Measurements from ENCODE around the gene FGFR1OP2.
"Not testable (repeated sequence)": the region's sequence is repeated elsewhere in the genome, so short reads cannot be mapped to it uniquely, and the experiment has no call there.

FGFR1OP2 gene

DNA sequence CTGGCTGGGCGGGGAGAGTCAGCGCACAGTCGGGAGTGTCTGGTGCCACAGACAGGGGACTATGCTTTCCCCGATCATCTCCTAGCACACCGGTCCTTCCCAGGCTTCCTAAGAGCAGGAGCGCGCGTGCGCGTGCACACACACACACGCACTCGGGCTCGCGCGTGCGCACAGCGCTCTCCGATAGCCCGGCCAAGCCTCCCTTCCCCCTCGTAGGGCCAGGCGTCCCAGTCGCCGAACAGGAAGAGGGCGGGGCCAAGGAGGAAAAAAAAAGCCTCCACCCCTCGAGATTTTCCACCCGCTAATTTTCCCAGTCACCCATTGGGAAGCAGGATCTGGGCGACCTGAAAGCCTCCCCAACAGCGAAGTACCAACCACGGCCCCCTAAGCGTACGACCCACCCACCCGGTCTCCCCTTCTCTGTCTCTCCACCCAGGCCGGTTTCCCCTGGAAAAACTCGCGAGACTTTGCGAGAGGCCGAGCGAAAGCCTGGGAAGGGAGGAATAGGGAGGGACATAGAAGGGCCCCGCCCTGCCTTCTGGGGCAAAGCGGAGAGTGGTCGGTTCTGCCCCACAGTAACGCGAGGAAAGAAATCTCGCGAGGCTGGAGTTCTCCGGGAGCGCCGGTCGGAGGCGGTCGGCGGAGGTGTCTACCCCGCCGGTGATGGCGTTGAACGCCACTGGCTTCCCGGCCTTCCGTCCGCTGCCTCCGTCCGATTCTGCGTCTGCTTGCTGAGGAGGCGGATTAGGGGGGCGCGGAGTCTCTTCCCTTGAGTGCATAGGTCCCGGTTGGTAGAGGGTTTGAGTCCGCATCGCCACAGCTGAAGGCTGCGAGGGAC, at the start of gene FGFR1OP2, which contains the start of gene INTS13:
TSS of gene FGFR1OP2 (plus strand) at position 608 of the 838 bp plus-strand sequence. CDS start 15,689 bp downstream, outside the sequence.
TSS of gene INTS13 (minus strand) at position 119 of the 838 bp plus-strand sequence. CDS start 1,178 bp downstream, outside the sequence.
- DNase-seq, result peak; percentile 96

DNA sequence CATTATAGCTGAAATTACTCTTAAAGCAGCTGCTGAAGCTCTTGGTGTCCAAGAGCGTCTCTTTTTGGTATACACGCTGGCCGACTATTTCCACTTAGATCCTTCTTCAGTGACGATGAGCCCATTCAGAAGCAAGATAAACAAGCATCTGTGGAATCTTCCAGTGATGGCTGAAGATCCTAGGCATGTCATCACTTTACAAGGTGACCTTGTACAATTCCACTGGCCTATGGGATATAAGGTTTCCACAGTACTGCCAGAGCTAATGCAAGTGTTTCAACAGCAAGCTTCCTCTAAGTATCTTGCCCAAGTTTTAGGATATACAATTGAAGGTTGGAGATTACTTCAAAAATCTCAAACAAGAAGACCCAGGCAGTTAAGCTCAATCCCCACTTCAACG, 47.5 kb upstream of the FGFR1OP2 start:
- DNase-seq, result no peak

DNA sequence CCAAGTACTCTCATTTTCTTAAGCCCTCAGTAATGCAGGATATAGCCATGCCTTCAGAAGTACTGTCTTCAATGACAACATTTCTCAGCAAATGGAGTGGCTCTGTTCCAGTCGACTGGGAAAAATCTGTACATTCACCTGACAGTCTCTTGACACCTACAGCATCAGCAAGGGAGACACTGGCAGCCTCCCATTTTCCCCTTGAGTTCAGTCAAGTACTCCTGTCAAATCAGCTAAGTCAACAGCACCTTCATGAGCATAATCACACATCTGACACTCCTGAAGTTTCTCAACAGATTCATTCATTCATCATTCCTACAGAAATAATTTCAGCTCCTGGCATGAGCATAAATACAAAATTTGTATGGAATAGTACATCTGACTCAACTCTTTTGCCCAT, 46.6 kb upstream of the FGFR1OP2 start:
- no peak for DNase-seq

DNA sequence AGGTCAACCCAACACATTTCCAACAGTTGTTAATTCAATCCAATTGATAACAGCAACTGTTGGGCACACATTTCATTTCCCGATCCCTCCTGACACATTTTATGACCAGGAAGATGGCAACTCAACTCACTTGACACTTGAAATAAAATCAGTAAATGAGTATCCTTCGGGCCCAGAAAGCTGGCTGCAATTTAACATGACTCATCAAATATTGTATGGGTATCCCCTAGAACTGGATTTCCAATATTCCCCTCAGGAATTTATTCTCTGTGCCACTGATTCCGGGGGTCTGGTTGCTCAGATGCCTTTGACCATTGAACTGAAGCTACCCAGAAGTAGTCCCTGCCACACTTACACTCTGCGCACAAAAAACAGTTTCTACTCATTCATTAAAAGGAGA, 42.6 kb upstream of the FGFR1OP2 start:
- DNase-seq, result no peak

DNA sequence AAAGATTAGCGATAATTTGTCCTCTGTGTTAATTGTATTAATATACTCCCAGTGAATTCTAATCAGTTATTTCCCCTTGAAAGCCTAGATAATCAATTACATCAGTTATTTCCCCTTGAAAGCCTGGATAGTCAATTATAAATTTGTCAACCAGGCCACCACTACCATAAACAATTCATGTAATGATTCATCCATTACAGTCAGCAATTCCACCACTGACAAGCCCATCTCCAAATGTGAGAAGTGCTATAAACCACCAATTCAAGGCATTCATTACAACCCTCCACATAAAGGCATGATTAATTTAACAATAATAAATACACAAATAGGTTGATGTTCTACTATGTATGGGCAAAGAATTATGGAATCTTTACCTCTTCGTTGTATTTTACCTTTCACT, 41.4 kb upstream of the FGFR1OP2 start:
- DNase-seq, result no peak

DNA sequence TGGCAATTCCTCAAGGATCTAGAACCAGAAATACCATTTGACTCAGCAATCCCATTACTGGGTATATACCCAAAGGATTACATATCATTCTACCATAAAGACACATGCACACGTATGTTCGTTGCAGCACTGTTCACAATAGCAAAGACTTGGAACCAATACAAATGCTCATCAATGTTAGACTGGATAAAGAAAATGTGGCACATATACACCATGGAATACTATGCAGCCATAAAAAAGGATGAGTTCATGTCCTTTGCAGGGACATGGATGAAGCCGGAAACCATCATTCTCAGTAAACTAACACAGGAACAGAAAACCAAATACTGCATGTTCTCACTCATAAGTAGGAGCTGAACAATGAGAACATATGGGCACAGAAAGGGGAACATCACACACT, 34.9 kb upstream of the FGFR1OP2 start:
- not testable (repeated sequence) for DNase-seq

DNA sequence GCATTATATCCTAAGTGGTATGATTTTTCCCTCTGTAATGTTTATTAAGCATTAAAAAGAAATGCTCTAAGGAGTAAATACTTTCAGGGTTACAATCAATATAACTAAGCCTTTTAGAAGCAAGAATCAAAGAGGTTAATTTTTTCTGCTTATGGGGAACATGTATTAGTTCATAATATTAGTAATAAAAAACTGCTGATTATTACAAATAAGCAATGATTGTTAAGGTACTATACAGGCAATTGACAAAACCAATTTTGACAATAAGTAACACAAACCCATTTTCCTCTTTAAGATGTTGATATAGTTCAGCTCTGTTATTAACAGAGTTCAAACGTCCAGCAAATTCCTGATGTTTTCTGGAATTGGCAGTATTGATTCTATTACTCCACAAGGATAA, 32.2 kb upstream of the FGFR1OP2 start:
- DNase-seq, result no peak

DNA sequence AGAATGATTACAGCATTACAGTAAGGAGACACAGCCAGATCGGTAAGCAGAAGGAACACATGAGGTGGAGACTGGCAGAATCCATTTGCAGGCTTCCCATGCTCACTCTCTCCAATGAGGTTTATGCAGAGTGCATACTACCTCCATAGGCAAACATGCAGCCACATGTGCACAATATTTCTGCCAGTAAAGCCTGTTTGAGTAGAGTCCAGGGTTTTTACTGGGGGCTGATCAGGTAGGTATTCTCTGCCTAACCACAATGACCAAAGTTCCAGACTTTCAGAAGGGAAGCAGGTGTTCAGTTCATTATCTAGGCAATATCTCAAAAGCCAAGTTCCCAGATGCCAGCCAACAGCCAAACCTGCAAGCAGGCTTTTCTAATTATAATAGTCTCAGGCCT, 31.6 kb upstream of the FGFR1OP2 start:
- no peak for DNase-seq

DNA sequence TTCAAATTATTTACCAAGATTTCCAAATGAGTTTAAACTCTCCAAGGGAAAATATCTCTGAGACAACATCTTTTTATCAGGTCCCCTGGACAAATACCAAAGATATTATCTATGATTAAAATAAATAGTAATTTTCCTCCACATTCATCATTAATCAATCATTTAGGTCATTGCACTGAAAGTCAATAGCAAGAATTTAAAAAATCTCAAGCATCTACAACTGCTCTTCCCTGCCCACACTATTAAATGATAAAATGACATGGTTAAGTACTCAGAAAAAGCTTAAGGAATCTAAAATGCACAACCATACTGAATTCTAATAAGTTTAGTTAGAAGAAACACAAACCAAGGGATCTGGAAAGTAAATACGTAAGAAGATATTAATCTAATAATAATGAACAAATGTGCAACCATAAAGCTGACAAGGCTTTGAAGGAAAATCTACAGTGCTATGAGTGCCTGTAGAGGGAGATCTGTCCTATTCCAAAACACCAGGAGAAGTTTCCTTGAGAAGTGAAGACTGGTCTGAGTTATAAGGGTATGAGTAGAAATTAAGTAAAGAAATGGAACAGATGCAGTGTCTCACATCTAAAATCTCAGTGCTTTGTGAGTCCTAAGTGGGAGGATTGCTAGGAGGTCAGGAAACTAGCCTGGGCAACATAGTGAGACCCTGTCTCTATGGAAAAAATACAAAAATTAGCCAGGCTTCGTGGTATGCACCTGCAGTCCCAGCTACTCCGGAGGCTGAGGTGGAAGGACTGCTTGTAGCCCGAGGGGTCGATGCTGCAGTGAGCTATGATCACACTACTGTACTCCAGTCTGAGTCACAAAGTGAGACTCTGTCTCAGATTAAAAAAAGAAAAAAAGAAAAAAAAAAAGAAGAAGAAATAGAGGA, 19.7 kb upstream of the FGFR1OP2 start:
- no peak for DNase-seq

DNA sequence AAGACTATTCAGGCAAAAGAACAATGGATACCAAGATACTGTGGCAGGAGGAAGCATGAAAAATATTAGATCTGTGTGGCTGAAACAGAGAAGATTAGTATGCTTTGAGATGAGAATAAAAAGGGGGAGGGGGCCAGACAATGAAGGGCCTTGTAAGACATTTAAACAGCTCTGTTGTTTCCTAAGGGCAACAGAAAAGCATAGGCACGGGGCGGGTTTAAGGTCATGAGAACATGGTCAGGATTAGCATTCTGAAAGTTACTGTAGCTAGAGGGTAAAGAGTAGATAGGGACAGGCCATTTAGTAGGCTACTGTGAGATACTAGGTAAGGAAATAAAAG, 19.1 kb upstream of the FGFR1OP2 start:
- DNase-seq, result no peak

DNA sequence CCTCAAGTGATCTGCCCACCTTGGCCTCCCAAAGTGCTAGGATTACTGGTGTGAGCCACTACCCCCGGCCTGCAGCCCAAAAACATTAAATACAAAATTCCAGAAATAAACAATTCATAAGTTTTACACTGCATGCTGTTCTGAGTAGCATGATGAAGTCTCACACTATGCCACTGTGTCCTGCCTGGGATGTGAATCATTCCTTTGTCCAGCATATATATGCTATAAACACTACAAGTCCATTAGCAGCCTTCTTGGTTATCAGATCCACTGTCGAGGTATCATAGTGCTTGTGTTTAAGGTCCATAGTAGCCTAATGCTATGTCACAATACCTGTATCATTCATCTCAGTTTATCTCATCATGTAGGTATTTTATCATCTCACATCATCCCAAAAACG, 16.4 kb upstream of the FGFR1OP2 start:
- no peak for DNase-seq

DNA sequence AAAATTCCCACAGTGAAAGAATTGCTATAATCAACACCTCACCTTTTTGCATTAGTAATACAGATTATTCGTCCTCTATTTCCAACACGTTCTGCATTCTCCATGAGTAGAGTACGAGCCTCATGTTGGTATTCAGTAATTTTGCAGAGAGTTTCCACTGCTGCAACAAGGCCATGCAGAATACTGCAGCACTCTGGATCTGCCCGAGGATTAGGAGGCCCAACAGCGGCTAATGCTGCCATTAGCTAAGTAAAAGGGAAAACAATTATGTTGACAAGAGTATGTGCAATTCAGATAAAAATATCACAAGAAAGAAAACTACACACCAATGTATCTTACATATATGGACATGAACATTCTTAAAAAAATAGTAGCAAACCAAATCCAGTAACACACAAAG, 9.6 kb upstream of the FGFR1OP2 start:
- DNase-seq, result no peak

DNA sequence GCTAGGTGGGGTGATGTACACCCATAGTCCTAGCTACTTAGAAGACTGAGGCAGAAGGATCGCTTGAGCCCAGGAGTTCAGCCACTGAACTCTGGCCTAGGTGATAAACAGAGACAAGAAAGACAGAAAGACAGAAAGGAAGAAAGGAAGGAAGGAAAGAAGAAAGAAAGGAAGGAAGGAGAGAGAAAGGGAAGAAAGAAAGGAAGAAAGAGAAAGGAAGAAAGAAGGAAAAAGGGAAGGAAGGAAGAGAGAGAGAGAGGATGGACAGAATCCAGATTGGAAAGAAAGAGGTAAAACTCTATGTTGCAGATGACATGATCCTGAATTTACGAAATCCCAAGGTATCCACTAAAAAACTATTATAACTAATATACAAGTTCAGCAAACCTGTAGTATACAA, 8.7 kb upstream of the FGFR1OP2 start:
- DNase-seq, result no peak

DNA sequence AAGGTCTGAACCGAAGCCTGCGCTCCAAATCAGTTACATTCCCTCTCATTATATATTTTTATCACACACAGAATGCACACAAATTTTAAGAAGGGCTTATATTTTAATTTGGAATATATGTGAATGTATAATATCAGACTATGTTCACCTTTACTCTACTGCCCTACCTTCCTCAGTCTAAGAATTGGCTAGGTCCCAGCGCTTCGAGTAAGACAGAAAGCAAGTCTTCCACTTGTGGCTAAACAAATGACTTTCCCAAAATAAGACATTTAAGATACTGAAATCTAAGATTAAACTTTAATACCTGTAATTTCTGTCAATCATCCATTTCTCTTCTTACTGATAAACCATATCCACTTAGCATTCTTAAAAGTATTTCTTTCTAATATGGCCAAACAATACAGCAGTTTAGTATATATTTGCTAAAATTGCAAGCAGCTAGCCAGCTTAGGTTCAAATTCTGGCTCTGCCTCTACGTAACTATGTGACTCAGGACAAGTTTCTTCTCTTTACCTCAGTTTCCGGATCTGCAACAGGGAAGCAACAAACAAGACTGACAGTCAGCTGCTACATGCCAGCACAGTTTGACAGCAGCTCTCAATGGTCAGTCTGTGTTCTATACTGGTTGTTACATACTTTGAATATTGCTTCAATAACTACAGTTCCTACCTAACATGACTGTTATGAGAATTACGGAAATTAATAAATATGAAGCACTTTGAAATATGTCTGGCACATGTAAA, 2.5 kb upstream of the FGFR1OP2 start:
- no peak for DNase-seq

DNA sequence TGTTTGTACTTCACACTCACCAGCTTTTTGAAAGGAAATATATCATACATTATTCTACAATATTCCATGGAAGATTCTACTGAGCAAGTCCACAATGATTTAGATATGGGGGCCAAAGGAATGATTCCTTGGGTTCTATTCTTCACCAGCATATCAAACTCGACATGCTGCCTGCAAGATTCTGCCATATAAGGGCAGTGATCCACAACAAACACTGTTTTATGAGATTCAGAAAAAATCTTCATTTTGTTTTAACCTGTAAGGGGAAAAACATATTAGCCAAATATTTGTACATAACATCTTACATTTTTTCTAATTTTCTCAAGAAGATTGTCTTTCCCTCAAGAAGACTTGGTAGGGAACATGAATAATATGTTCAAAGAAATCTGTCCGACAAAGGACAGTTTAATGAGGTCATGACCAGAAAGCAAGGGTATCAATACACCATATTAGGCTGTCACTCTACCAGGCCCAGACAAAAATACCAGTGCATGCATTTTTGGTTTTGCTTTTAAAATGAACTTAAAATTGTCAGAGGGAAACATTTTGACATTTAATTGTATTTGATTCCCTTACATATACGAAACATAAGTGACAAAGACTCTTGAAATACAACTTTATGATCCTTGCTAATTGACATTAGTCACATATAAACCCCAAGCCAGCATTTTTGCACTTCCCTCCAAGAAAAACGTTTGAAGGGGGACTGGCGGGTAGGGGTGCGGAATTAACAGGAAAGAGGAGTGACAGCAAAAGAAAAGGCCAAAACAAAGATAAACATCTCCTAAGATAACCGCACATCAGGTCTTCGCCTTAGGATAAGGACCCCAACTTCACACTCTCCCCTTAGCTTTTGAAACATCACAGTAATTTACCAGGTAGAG, 1.5 kb upstream of the FGFR1OP2 start:
- DNase-seq, result no peak

DNA sequence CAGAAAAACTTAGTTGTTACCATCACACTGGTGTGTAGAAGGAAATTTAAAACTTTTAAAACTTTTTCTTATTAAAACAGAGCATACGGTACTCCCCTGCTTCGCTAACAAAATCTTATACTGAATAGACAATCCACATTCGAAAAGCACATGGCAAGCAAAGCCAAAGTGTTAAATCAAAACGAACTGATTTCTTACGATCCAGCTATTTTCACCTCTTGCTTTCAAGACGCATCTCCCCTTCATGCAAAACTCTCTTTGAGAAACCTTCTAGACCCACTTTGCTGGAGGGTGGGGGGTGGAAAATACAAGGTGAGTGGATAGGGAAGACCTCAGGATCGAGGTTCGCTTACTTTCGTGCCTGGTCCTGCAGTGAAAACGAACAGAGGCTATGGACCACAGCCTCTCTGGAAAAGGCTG, 817 bp upstream of the FGFR1OP2 start:
- DNase-seq, result no peak

DNA sequence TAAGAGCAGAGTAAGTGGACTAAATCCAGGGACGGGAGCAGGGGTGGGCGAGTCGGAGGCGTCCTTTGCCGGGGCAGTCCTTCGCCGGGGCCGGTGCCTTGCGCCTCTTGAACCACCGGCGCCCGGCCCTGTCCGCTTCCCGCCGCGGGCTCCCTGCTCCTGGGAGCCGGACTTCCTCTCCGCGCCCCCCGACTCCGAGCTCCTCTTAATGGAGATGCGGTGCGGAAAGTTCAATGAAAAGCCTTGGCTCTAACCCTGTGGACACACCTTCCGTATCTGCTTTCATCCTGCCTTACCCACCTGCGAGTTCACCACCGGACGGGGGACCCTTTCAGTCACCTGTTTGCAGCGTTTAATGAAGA, 412 bp downstream of the FGFR1OP2 start:
- DNase-seq, result no peak

DNA sequence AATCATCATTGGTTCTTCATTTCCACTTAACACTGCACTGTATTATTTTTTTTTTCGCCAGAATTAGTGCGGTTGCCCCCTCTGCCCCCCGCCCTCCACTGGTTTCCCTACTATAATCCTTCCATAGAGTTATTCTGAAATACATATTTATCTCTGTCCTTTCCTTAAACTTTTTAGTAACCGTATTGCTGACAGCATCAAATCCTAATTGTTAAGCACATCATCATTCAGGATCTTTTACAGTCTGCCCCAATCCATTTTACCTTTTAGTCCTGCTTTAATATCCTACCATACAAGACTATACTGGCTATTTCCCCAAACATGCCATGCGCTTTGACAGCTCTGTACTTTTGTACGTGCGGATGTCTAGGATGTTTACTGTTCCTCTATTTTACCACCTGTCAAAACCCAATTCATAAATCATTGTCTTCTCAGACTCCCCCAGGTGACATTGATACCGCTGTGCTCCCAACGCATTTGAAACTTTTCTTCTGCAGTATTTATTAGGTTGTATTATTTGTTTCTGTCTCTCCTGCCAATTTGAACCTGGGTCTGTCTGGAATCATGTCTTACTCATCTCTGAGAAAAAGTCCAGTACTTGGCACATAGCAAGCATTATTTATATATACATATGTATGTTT, 1.0 kb downstream of the FGFR1OP2 start:
- no peak for DNase-seq

DNA sequence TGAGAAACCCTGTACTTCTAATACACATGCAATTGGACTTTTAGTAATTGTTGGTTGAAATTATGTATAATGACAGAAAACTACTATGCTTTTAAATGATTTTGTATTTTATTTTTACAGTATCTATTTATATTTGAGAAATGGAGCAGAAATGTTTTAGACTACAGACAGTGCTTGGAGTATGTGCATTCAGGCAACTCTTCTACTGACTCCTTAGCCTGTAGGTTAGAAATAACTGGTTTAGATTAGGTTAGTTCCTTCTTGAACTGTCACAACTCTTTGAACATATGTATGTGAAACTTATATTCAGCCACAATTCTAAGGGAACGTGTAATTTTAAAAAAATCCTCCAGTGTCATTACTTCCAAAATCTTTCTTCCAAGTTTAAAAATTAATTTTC, 1.7 kb downstream of the FGFR1OP2 start:
- no peak for DNase-seq

DNA sequence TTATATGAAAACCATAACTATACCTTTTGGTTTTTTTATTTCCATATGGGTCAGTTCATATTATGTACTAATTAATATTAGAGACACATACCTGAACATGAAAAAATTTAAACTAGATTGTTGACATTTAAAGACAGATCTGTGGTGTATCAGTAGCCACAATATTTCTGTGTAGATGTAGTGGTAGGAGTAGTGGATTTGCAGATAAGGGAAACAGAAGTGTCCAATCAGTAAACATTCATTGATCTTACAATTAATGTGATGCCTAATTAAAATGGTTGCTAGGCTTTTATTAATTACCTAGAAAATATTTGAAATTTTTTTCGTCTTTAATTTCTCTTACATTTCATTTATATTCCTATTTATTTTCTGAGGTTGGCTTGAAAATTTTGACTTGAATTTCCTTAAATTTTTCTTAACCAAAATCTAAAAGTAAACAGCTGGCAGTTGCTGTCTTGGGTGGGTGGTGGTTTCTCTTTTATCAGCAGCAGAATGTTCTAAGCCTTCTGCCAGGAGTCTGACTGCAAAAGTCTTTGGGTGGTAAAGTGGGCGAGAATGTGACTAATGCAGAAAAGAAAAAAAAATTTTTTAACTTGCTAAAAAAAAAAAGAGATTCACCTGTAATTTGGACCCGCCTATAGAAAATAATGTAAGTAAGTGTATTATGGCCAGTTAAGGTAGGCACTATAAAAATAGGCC, 2.4 kb downstream of the FGFR1OP2 start:
- no peak for DNase-seq

DNA sequence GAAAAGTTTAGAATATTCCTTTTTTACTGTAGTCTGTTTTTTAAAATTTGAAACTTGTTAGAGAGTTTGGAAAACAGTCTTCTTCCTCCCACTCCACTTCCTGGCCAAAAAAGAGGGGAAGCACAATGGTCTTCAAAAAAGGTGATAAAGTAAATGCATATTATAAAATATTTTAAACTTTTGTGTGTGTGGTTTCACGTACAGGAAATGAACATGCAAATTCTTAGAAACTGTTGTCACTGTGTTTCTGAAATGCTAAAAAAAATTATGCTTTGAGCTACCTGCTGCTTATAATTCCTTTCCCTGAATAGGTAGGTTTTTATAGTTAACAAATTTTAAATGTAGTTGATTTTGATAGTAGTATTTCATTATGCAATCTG, 2.9 kb downstream of the FGFR1OP2 start:
- DNase-seq, result no peak

Data from stimulated activated naive CD4-positive, alpha-beta T cell treated with Interleukin-2 at 50 U/mL for 16 hours (primary cell).